Mucosa of rectum (tissue), 2 donors: ENCODE results near the gene SKAP1.
"Not testable (repeated sequence)": the region's sequence is repeated elsewhere in the genome, so short reads cannot be mapped to it uniquely, and the experiment has no call there.

Source experiments
- H3K27ac ChIP-seq, 2 donors: one replicate each; pipeline ENCODE4 v1.7.0; 2013; ENCODE audit warnings: inconsistent platforms in 2 of 2, low read depth in 2 of 2, low read length in 2 of 2
- H3K27me3 ChIP-seq, 2 donors: one replicate each; pipeline ENCODE4 v1.7.0; 2013; ENCODE audit warnings: low read length in 2 of 2; ENCODE audit not compliant: control insufficient read depth in 2 of 2, insufficient read depth in 2 of 2
- H3K36me3 ChIP-seq, 2 donors: one replicate each; pipeline ENCODE4 v1.7.0; 2013; ENCODE audit warnings: low read length in 2 of 2; ENCODE audit not compliant: control insufficient read depth in 2 of 2, insufficient read depth in 2 of 2
- H3K4me1 ChIP-seq, 2 donors: one replicate each; pipeline ENCODE4 v1.7.0; 2013; ENCODE audit warnings: low read length in 2 of 2, mild to moderate bottlenecking in 1 of 2; ENCODE audit not compliant: control insufficient read depth in 2 of 2, insufficient read depth in 2 of 2
- H3K4me3 ChIP-seq, 2 donors: one replicate each; pipeline ENCODE4 v1.7.0; 2013; ENCODE audit warnings: low read length in 2 of 2
- H3K9ac ChIP-seq, 2 donors: one replicate each; pipeline ENCODE4 v1.7.0; 2013; ENCODE audit warnings: low read length in 2 of 2, low read depth in 1 of 2, mild to moderate bottlenecking in 1 of 2
- H3K9me3 ChIP-seq, 2 donors: one replicate each; pipeline ENCODE4 v1.7.0; 2013; ENCODE audit warnings: low read length in 2 of 2; ENCODE audit not compliant: control insufficient read depth in 2 of 2
- donor health status: healthy.
- donor health status: Normal muscosa, but diverticular disease.

SKAP1 gene

DNA sequence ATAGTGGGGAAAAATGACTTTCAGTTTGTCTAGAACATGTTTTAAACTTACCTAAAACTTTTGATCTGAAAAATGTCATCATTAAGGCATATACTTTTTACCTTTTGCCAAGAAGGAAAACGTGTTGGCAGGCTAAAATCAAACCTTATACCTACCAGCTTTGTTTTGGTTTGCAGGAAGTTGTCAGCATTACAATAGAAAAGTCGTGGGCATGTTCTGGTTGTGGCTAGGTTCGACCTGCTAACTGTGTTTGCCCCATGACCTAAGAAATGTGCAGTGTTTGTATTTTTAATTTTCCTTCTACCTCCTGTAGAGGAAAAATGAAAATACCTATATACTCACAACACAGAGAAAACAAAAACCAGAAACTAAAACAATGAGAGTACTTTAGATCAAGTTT, 13.0 kb downstream of the SKAP1 start:
- Histone ChIP-seq H3K9me3 (no peaks in the 10 kb centered on the region), H3K27me3 (no peaks in the 10 kb centered on the region), H3K36me3 (no peaks in the 10 kb centered on the region), H3K9ac (no peak overlapping the region), H3K27ac (no peak overlapping the region), H3K4me1 (no peaks in the 10 kb centered on the region), H3K4me3 (no peak overlapping the region)

DNA sequence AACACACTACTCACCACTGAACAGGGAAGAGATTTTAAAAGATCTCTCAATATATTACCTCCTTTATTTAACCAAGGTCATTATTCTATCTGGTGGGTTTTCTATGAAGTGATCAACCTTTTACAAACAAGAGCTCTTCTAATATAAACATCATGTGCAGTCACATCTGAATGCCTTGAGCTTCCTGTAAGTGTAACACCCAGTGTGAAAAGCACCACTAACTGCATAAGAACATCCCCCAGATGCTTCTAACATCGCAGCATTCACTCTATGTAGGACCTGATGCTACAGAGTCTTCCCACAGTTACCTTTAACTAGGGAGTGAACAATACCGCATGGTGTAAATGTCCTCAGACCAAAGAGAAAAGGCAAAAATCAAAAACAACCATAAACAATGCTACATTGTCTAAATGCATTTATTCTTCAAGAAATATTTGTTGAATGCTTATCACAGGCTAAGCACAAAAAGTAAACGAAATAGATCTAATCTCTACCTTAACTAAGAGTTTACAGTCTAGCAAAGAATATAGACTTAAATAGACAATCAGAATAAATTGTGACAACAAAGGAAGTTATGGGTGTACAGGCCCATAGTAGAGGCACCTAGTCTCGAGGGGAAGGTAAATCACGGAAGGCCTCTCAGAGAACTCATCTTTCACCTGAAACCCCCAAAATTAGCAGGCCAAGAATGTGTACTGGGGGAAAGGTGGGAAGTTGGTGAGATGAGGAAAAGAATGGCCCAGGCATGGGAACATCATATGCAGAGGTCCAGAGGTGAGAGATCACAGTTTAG, 16.2 kb downstream of the SKAP1 start:
- no peak overlapping the region for H3K4me3 ChIP-seq
- no peak overlapping the region for H3K9ac ChIP-seq
- no peaks in the 10 kb centered on the region for H3K36me3 ChIP-seq
- no peaks in the 10 kb centered on the region for H3K27me3 ChIP-seq
- H3K9me3 ChIP-seq = no peaks in the 10 kb centered on the region
- H3K4me1 ChIP-seq = no peaks in the 10 kb centered on the region
- no peak overlapping the region for H3K27ac ChIP-seq

DNA sequence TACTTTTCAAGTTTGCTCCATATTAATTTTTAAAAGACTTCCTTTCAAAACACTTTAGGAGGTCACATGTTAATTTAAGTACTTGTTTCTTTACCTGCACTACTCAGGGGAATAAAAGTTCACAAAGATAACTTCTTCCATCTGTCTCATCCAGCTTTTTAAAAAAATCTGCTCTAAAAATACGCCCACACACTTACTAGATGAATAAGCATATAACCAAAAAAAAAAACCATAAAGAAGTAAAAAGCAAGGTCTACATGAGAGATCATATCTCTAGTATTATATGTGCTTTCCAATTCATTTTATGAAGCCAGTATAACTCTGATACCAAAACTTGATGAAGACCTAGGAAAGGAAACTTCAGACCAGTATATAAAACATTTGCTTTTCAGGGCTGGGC, 17.2 kb downstream of the SKAP1 start:
- Histone ChIP-seq H3K4me1 (no peaks in the 10 kb centered on the region), H3K4me3 (no peak overlapping the region), H3K9me3 (no peaks in the 10 kb centered on the region), H3K27ac (no peak overlapping the region), H3K9ac (no peak overlapping the region), H3K36me3 (no peaks in the 10 kb centered on the region), H3K27me3 (no peaks in the 10 kb centered on the region)

DNA sequence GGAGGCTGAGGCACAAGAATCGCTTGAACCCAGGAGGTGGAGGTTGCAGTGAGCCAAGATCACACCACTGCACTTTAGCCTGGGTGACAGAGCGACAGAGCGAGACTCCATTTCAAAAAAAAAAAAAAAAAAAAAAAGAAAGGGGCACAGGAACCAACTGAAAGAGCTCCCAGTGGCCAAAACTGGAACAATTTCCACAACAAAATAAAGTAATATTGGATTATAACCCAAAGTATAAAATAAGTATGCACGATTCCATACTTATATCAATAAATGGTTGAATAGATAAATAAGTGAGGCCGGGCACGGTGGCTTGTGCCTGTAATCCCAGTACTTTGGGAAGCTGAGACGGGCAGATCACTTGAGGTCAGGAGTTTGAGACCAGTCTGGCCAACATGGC, 19.2 kb downstream of the SKAP1 start:
- not testable (repeated sequence) for H3K27me3 ChIP-seq, H3K9ac ChIP-seq, H3K4me3 ChIP-seq, H3K4me1 ChIP-seq, H3K9me3 ChIP-seq, H3K27ac ChIP-seq, H3K36me3 ChIP-seq

DNA sequence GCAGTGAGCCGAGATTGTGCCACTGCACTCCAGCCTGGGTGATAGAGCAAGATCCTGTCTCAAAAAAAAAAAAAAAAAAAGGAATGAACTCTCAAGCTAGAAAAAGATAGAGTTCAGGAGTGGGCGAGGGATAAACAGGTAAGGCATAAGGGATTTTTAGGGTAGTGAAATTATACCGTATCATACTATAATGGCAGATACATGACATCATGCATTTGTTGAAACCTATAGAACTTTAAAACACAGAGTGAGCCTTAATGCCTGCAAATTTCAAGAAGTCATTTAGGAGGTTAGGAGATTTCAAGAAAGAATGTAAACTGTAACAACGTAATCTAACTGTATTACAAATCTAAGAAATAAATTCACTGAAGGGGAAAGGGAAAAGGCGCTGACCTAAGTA, 20.4 kb downstream of the SKAP1 start:
- Histone ChIP-seq H3K9me3 (no peaks in the 10 kb centered on the region), H3K36me3 (no peaks in the 10 kb centered on the region), H3K4me1 (no peaks in the 10 kb centered on the region), H3K9ac (no peak overlapping the region), H3K27ac (no peak overlapping the region), H3K27me3 (no peaks in the 10 kb centered on the region), H3K4me3 (no peak overlapping the region)

DNA sequence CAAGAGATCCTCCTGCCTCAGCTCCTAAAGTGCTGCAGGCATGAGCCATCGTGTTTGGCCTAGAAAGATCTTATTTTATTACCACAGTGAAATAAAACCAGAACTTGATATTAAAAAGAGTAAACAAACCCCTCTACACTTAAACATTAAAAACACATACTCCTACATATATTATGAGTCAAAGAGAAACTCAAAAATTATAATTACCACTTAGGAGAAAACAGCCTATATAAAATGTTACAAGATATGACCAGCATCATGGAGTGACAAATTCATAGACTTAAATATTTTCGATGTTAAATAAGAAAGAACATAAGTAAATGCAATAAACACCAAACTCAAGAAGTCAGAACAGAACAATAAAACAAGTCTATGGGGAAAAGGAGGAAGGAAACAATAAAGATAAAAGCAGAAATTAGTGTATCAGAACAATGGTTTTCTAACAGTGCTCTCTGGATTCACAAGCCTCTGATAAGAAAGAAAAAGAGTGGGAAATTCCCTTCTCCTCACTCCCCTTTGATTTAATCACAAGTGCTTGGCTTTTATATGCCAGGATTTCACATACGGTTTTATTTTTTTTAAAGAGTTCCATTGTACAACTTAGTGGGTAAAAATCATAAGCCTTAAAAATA, 23.0 kb downstream of the SKAP1 start:
- H3K9me3 ChIP-seq = no peaks in the 10 kb centered on the region
- no peak overlapping the region for H3K9ac ChIP-seq
- no peaks in the 10 kb centered on the region for H3K36me3 ChIP-seq
- no peaks in the 10 kb centered on the region for H3K27me3 ChIP-seq
- no peak overlapping the region for H3K27ac ChIP-seq
- no peak overlapping the region for H3K4me3 ChIP-seq
- no peaks in the 10 kb centered on the region for H3K4me1 ChIP-seq

DNA sequence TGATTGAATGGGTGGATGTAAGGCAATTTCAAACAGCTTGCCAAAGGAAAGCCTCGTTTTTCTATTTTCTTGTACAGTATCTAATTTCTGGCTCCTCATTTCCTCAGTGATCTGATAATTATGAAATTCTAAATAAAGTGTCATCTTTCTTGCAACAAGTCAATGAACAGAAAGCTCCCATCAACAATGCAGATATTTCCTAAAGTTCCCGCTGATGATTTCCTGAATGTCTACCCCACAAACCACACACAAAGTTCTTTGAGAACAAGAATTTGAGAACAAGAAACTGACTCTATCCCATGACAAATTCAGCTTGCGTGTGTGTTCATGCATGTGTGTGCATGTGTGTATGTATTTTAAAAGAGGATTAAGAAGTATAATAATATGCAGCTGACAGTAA, 35.2 kb downstream of the SKAP1 start:
- Histone ChIP-seq H3K27me3 (no peaks in the 10 kb centered on the region), H3K36me3 (no peaks in the 10 kb centered on the region), H3K9me3 (no peaks in the 10 kb centered on the region)

DNA sequence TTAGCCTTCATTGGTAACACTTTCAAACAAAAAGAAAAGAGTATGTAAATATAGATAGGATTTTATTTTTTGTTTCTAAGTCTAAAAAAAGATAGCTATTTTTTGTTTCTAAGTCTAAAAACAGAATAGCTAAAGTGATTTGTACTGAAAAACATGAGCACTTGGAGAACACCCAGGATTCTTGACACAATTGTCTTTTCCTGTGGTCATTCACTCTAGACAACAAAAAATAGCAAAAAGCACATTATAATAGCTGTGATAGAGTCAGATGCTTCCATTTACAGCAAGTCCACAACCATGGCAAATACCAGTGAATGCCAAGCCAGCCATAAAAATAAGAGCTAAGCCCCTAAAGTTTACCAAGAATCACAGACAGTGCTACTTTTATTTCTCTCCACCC, 36.7 kb downstream of the SKAP1 start:
- Histone ChIP-seq H3K4me1 (no peaks in the 10 kb centered on the region), H3K4me3 (no peak overlapping the region), H3K27me3 (no peaks in the 10 kb centered on the region), H3K9ac (no peak overlapping the region), H3K36me3 (no peaks in the 10 kb centered on the region), H3K9me3 (no peaks in the 10 kb centered on the region), H3K27ac (no peak overlapping the region)

More for the DNA sequence above, 35.2 kb downstream of the SKAP1 start:
- Histone ChIP-seq H3K27ac (no peak overlapping the region), H3K9ac (no peak overlapping the region), H3K4me3 (no peak overlapping the region), H3K4me1 (no peaks in the 10 kb centered on the region)

DNA sequence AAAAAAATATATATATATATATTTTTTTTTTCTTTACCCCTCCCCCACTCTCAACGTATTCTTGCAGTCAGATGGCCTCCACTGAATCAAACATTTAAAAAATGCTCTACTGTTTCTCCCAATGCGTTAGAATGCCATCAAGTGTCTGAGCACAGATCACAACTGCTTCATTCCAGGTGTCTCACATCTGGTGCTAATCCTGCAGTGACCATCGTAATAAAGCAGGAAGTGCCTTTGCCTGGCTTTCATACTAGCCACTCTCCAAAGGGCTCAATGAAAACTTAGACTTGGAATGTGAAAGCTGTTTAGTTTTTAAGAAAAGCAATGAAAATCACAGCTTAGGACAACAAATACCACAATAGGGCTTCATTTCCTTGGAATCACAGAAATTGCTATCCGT, 37.2 kb downstream of the SKAP1 start:
- no peaks in the 10 kb centered on the region for H3K27me3 ChIP-seq

DNA sequence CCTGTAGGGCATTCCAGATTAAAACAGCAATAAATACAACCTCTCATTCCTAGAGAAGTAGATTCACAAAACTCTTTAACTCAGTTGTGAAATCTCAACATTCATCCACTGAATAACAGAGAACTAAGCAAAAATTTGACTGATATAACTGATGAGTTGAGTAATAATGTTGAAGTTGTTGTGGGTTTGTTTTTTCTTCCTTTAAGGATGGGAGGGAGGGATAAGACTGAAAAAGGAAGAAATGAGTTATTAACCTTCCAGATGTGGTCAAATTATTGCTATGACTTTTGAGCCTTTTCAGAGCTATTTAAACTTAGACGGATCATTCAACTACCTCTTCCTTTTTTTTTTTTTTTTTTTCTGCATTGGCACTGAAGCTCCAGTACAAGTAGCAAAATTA, 38.6 kb downstream of the SKAP1 start:
- H3K36me3 ChIP-seq = no peaks in the 10 kb centered on the region
- H3K9me3 ChIP-seq = no peaks in the 10 kb centered on the region
- no peak overlapping the region for H3K27ac ChIP-seq
- no peaks in the 10 kb centered on the region for H3K4me1 ChIP-seq
- no peak overlapping the region for H3K4me3 ChIP-seq
- H3K9ac ChIP-seq = no peak overlapping the region
- H3K27me3 ChIP-seq = no peaks in the 10 kb centered on the region

More for the DNA sequence above, 37.2 kb downstream of the SKAP1 start:
- Histone ChIP-seq H3K4me3 (no peak overlapping the region), H3K9me3 (no peaks in the 10 kb centered on the region), H3K27ac (no peak overlapping the region), H3K36me3 (no peaks in the 10 kb centered on the region), H3K4me1 (no peaks in the 10 kb centered on the region), H3K9ac (no peak overlapping the region)
